HG02938 (cell line): ENCODE results near the gene ARHGEF12.
A peak's percentile ranks its signal among the peaks of the same experiment; 100 is the strongest.

Experiments
- ATAC-seq: cut with Tn5 transposase; IDR thresholded peaks from one replicate; pipeline ENCODE4 v1.9.1; 2021; ENCODE audit warnings: mild to moderate bottlenecking, moderate library complexity; ENCODE audit not compliant: unreplicated experiment

Gene ARHGEF12

GRCh38 chr11:120340529-120340928, 4.3 kb downstream of the ARHGEF12 start:
- no peak for ATAC-seq

- no peak for ATAC-seq
These were observed 6.0 kb downstream of the ARHGEF12 start for GRCh38 chr11:120342226-120342625.

- no peak for ATAC-seq
These were observed 6.5 kb downstream of the ARHGEF12 start for GRCh38 chr11:120342678-120343077.

- ATAC-seq, result peak; percentile 49
These were observed 7.2 kb downstream of the ARHGEF12 start for GRCh38 chr11:120343429-120343828.

- peak; percentile 81 for ATAC-seq
These were observed 8.2 kb downstream of the ARHGEF12 start for GRCh38 chr11:120344302-120345004.

- no peak for ATAC-seq
These were observed 10.0 kb downstream of the ARHGEF12 start for GRCh38 chr11:120346233-120346632.

- no peak for ATAC-seq
These were observed 14.4 kb downstream of the ARHGEF12 start for GRCh38 chr11:120350637-120351036.

- ATAC-seq, result no peak
These were observed 16.2 kb downstream of the ARHGEF12 start for GRCh38 chr11:120352405-120352804.

GRCh38 chr11:120354068-120354467, 17.9 kb downstream of the ARHGEF12 start:
- ATAC-seq, result no peak

GRCh38 chr11:120354779-120355178, 18.6 kb downstream of the ARHGEF12 start:
- no peak for ATAC-seq

- ATAC-seq, result no peak
These were observed 21.4 kb downstream of the ARHGEF12 start for GRCh38 chr11:120357620-120358019.

GRCh38 chr11:120358729-120359128, 22.5 kb downstream of the ARHGEF12 start:
- ATAC-seq, result no peak

- ATAC-seq, result no peak
These were observed 27.2 kb downstream of the ARHGEF12 start for GRCh38 chr11:120363436-120363835.

GRCh38 chr11:120365512-120365911, 29.3 kb downstream of the ARHGEF12 start:
- ATAC-seq, result no peak

GRCh38 chr11:120372296-120372695, 36.1 kb downstream of the ARHGEF12 start:
- ATAC-seq, result no peak

- no peak for ATAC-seq
These were observed 38.9 kb downstream of the ARHGEF12 start for GRCh38 chr11:120375076-120375475.

- no peak for ATAC-seq
These were observed 40.5 kb downstream of the ARHGEF12 start for GRCh38 chr11:120376547-120377182.

GRCh38 chr11:120378474-120378873, 42.3 kb downstream of the ARHGEF12 start:
- ATAC-seq, result no peak

- no peak for ATAC-seq
These were observed 45.2 kb downstream of the ARHGEF12 start for GRCh38 chr11:120381401-120381800.

- no peak for ATAC-seq
These were observed 47.4 kb downstream of the ARHGEF12 start for GRCh38 chr11:120383518-120384155.

- no peak for ATAC-seq
These were observed 48.3 kb downstream of the ARHGEF12 start for GRCh38 chr11:120384476-120384875.

- no peak for ATAC-seq
These were observed 48.9 kb downstream of the ARHGEF12 start for GRCh38 chr11:120385110-120385509.
